Measurements from ENCODE around the gene ARCN1.

ARCN1 gene

GRCh38 chr11:118635642-118636041, 63.4 kb downstream of the ARCN1 start:
- CTCF ChIA-PET, result interaction anchor here (0.8 to 6.6 kb wide), 10 partner anchors 10 to 43 kb away, joined by 3 to 55 read pairs (median 7); no protein-coding TSS in a partner anchor
- no peaks in the 10 kb centered on the region for H3K27me3 ChIP-seq (replicated peaks in 2 of 5; ENCODE audit: control insufficient read depth in 4 of 5, insufficient read depth in 5 of 5, low read length in 4 of 5)
- POLR2A ChIA-PET, result interaction anchor here (0.9 kb wide), 1 partner anchor 9 kb away, joined by 3 read pairs; no protein-coding TSS in a partner anchor

GRCh38 chr11:118636569-118637290, 64.5 kb downstream of the ARCN1 start:
- ChIA-PET CTCF (interaction anchor here (1.4 to 6.6 kb wide), 9 partner anchors 8 to 44 kb away, joined by 5 to 55 read pairs (median 8); no protein-coding TSS in a partner anchor), POLR2A (no interaction called here)
- Histone ChIP-seq H3K27me3 (replicated peaks in 2 of 5; ENCODE audit: control insufficient read depth in 4 of 5, insufficient read depth in 5 of 5, low read length in 4 of 5) (no peaks in the 10 kb centered on the region), H3K4me1 (ENCODE audit: control extremely low read depth in 1 of 4, control insufficient read depth in 4 of 4, insufficient read depth in 4 of 4, low read length in 3 of 4) (peaks cover 0 to 6% (median 0%) of the 10 kb centered on the region in 4 experiments), H3K27ac (ENCODE audit: insufficient read depth in 1 of 2, low read depth in 1 of 2, low read length in 2 of 2, poor library complexity in 1 of 2, severe bottlenecking in 2 of 2) (no peak overlapping the region), H3K9me3 (ENCODE audit: control extremely low read depth in 1 of 5, control insufficient read depth in 4 of 5, insufficient read depth in 2 of 5, low read depth in 1 of 5, low read length in 4 of 5) (no peaks in the 10 kb centered on the region), H3K4me3 (ENCODE audit: control insufficient read depth in 1 of 7, extremely low read depth in 1 of 7, insufficient read depth in 4 of 7, low read depth in 2 of 7, low read length in 6 of 7) (no peak overlapping the region), H3K36me3 (ENCODE audit: control insufficient read depth in 4 of 4, insufficient read depth in 4 of 4, low read length in 3 of 4) (no peaks in the 10 kb centered on the region)
- no peak for DNase-seq
- WGBS (ENCODE audit: insufficient coverage), result 88% methylated on average over 4 of the region's 8 CpGs

More at GRCh38 chr11:118635642-118636041, 63.4 kb downstream of the ARCN1 start:
- DNase-seq, result no peak
- 95% methylated on average over 2 of the region's 2 CpGs for WGBS (ENCODE audit: insufficient coverage)
- Histone ChIP-seq H3K27ac (ENCODE audit: insufficient read depth in 1 of 2, low read depth in 1 of 2, low read length in 2 of 2, poor library complexity in 1 of 2, severe bottlenecking in 2 of 2) (no peak overlapping the region), H3K4me3 (ENCODE audit: control insufficient read depth in 1 of 7, extremely low read depth in 1 of 7, insufficient read depth in 4 of 7, low read depth in 2 of 7, low read length in 6 of 7) (no peak overlapping the region), H3K36me3 (ENCODE audit: control insufficient read depth in 4 of 4, insufficient read depth in 4 of 4, low read length in 3 of 4) (no peaks in the 10 kb centered on the region), H3K4me1 (ENCODE audit: control extremely low read depth in 1 of 4, control insufficient read depth in 4 of 4, insufficient read depth in 4 of 4, low read length in 3 of 4) (peaks cover 0 to 6% (median 0%) of the 10 kb centered on the region in 4 experiments), H3K9me3 (ENCODE audit: control extremely low read depth in 1 of 5, control insufficient read depth in 4 of 5, insufficient read depth in 2 of 5, low read depth in 1 of 5, low read length in 4 of 5) (no peaks in the 10 kb centered on the region)

- H3K9me3 ChIP-seq (ENCODE audit: control extremely low read depth in 1 of 5, control insufficient read depth in 4 of 5, insufficient read depth in 2 of 5, low read depth in 1 of 5, low read length in 4 of 5), result no peaks in the 10 kb centered on the region
- CTCF ChIA-PET, result interaction anchor here (3.1 kb wide), 1 partner anchor 30 kb away, joined by 12 read pairs; no protein-coding TSS in a partner anchor
- no peak overlapping the region for H3K4me3 ChIP-seq (ENCODE audit: control insufficient read depth in 1 of 7, extremely low read depth in 1 of 7, insufficient read depth in 4 of 7, low read depth in 2 of 7, low read length in 6 of 7)
- no peak for DNase-seq
- H3K27me3 ChIP-seq (replicated peaks in 2 of 5; ENCODE audit: control insufficient read depth in 4 of 5, insufficient read depth in 5 of 5, low read length in 4 of 5), result no peaks in the 10 kb centered on the region
- no peaks in the 10 kb centered on the region for H3K36me3 ChIP-seq (ENCODE audit: control insufficient read depth in 4 of 4, insufficient read depth in 4 of 4, low read length in 3 of 4)
- POLR2A ChIA-PET, result interaction anchor here (1.0 kb wide), 1 partner anchor 13 kb away, joined by 3 read pairs; no protein-coding TSS in a partner anchor
- no peak overlapping the region for H3K27ac ChIP-seq (ENCODE audit: insufficient read depth in 1 of 2, low read depth in 1 of 2, low read length in 2 of 2, poor library complexity in 1 of 2, severe bottlenecking in 2 of 2)
- WGBS (ENCODE audit: insufficient coverage), result 98% methylated on average over 5 of the region's 6 CpGs
- H3K4me1 ChIP-seq (ENCODE audit: control extremely low read depth in 1 of 4, control insufficient read depth in 4 of 4, insufficient read depth in 4 of 4, low read length in 3 of 4), result peaks cover 0 to 6% (median 0%) of the 10 kb centered on the region in 4 experiments
Measured at GRCh38 chr11:118638726-118639125, 66.5 kb downstream of the ARCN1 start.

- POLR2A ChIA-PET, result no interaction called here
- no peak overlapping the region for H3K4me3 ChIP-seq (ENCODE audit: control insufficient read depth in 1 of 7, extremely low read depth in 1 of 7, insufficient read depth in 4 of 7, low read depth in 2 of 7, low read length in 6 of 7)
- H3K4me1 ChIP-seq (ENCODE audit: control extremely low read depth in 1 of 4, control insufficient read depth in 4 of 4, insufficient read depth in 4 of 4, low read length in 3 of 4), result no peaks in the 10 kb centered on the region
- no peaks in the 10 kb centered on the region for H3K9me3 ChIP-seq (ENCODE audit: control extremely low read depth in 1 of 5, control insufficient read depth in 4 of 5, insufficient read depth in 2 of 5, low read depth in 1 of 5, low read length in 4 of 5)
- no peak overlapping the region for H3K27ac ChIP-seq (ENCODE audit: insufficient read depth in 1 of 2, low read depth in 1 of 2, low read length in 2 of 2, poor library complexity in 1 of 2, severe bottlenecking in 2 of 2)
- DNase-seq, result no peak
- no peaks in the 10 kb centered on the region for H3K27me3 ChIP-seq (replicated peaks in 2 of 5; ENCODE audit: control insufficient read depth in 4 of 5, insufficient read depth in 5 of 5, low read length in 4 of 5)
- CTCF ChIA-PET, result interaction anchor here (1.1 to 3.1 kb wide), 7 partner anchors 13 to 59 kb away, joined by 3 to 12 read pairs (median 5); no protein-coding TSS in a partner anchor
- no peaks in the 10 kb centered on the region for H3K36me3 ChIP-seq (ENCODE audit: control insufficient read depth in 4 of 4, insufficient read depth in 4 of 4, low read length in 3 of 4)
- WGBS (ENCODE audit: insufficient coverage), result 100% methylated on average over 3 of the region's 4 CpGs
Measured at GRCh38 chr11:118639899-118640298, 67.7 kb downstream of the ARCN1 start.

- H3K27ac ChIP-seq (ENCODE audit: insufficient read depth in 1 of 2, low read depth in 1 of 2, low read length in 2 of 2, poor library complexity in 1 of 2, severe bottlenecking in 2 of 2), result no peak overlapping the region
- ChIA-PET CTCF (interaction anchor here (1.1 to 3.1 kb wide), 7 partner anchors 13 to 59 kb away, joined by 3 to 12 read pairs (median 5); no protein-coding TSS in a partner anchor), POLR2A (no interaction called here)
- no peaks in the 10 kb centered on the region for H3K4me1 ChIP-seq (ENCODE audit: control extremely low read depth in 1 of 4, control insufficient read depth in 4 of 4, insufficient read depth in 4 of 4, low read length in 3 of 4)
- H3K27me3 ChIP-seq (replicated peaks in 2 of 5; ENCODE audit: control insufficient read depth in 4 of 5, insufficient read depth in 5 of 5, low read length in 4 of 5), result no peaks in the 10 kb centered on the region
- DNase-seq, result peak in 2 of 3 donors; percentile 20 to 22
- no peaks in the 10 kb centered on the region for H3K9me3 ChIP-seq (ENCODE audit: control extremely low read depth in 1 of 5, control insufficient read depth in 4 of 5, insufficient read depth in 2 of 5, low read depth in 1 of 5, low read length in 4 of 5)
- no peak overlapping the region for H3K4me3 ChIP-seq (ENCODE audit: control insufficient read depth in 1 of 7, extremely low read depth in 1 of 7, insufficient read depth in 4 of 7, low read depth in 2 of 7, low read length in 6 of 7)
- 94% methylated on average over 5 of the region's 5 CpGs for WGBS (ENCODE audit: insufficient coverage)
- no peaks in the 10 kb centered on the region for H3K36me3 ChIP-seq (ENCODE audit: control insufficient read depth in 4 of 4, insufficient read depth in 4 of 4, low read length in 3 of 4)
Measured at GRCh38 chr11:118640332-118641154, 68.3 kb downstream of the ARCN1 start.

- 91% methylated on average over 11 of the region's 11 CpGs for WGBS (ENCODE audit: insufficient coverage)
- no peaks in the 10 kb centered on the region for H3K27me3 ChIP-seq (replicated peaks in 2 of 5; ENCODE audit: control insufficient read depth in 4 of 5, insufficient read depth in 5 of 5, low read length in 4 of 5)
- CTCF ChIA-PET, result interaction anchor here (1.5 to 2.4 kb wide), 4 partner anchors 14 to 47 kb away, joined by 4 to 10 read pairs (median 8); no protein-coding TSS in a partner anchor
- H3K27ac ChIP-seq (ENCODE audit: insufficient read depth in 1 of 2, low read depth in 1 of 2, low read length in 2 of 2, poor library complexity in 1 of 2, severe bottlenecking in 2 of 2), result no peak overlapping the region
- no peaks in the 10 kb centered on the region for H3K9me3 ChIP-seq (ENCODE audit: control extremely low read depth in 1 of 5, control insufficient read depth in 4 of 5, insufficient read depth in 2 of 5, low read depth in 1 of 5, low read length in 4 of 5)
- H3K4me3 ChIP-seq (ENCODE audit: control insufficient read depth in 1 of 7, extremely low read depth in 1 of 7, insufficient read depth in 4 of 7, low read depth in 2 of 7, low read length in 6 of 7), result no peak overlapping the region
- no peaks in the 10 kb centered on the region for H3K36me3 ChIP-seq (ENCODE audit: control insufficient read depth in 4 of 4, insufficient read depth in 4 of 4, low read length in 3 of 4)
- POLR2A ChIA-PET, result no interaction called here
- DNase-seq, result no peak
- H3K4me1 ChIP-seq (ENCODE audit: control extremely low read depth in 1 of 4, control insufficient read depth in 4 of 4, insufficient read depth in 4 of 4, low read length in 3 of 4), result no peaks in the 10 kb centered on the region
Measured at GRCh38 chr11:118641397-118642019, 69.3 kb downstream of the ARCN1 start.

All from common myeloid progenitor, CD34-positive (primary cell).